ENCODE measurements around the gene WDR45. TPM values are rescaled to one million over a fixed set of nuclear protein-coding genes. Genes with fewer than 3 reads are reported as not detected.

Gene WDR45
- total and polyA plus RNA-seq, 2 of the 13 experiments (the other 11 are each of a cell fraction or from before 2014, with no cell fraction given): 16.4 to 65.5 TPM

DNA sequence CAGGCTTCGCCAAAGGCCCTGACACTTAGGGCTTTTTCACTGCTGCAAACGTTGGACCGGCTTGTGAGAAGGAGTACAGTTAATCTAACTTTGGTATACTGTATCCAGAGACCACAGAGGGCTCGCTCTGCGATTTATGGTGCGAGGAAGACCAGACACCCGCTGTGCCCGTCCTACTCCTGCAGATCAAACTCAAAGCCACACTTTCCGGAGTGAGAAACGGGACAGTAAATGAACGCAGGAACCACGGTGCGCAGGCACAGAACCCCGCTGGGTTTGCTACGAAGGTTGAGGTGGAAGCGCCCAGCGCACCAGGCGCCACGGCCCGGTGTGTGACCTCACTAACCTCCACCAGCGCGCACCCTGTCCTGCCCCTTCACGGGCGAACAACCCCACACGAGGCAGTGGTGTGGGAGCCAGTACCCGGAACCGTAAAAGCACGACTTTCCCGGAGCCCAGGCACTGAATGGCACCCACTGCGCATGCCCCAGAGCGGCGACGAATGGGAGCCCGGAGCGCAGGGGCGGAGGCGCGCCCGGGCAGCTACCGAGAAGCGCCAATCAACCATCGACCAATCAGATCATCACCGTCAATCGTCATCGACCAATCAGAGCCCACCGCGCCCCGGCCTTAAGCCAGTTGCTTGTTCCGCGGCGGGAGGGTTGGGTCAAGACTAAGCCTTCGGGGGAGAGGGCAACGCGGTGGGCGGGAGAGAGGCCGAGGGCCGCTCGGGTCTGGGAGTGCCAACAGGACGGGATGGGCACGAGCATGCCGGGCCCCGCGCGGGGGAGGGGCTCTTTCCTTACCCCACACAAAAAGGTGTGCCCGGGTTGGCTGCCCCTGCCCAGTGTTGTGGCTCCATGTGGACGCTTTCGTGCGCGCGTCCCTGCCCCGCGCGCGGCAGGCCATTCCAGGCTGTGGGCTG is 21.3 kb upstream of the WDR45 start (continued):
- TF ChIP-seq, protein P1, sequence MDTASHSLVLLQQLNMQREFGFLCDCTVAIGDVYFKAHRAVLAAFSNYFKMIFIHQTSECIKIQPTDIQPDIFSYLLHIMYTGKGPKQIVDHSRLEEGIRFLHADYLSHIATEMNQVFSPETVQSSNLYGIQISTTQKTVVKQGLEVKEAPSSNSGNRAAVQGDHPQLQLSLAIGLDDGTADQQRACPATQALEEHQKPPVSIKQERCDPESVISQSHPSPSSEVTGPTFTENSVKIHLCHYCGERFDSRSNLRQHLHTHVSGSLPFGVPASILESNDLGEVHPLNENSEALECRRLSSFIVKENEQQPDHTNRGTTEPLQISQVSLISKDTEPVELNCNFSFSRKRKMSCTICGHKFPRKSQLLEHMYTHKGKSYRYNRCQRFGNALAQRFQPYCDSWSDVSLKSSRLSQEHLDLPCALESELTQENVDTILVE (CRISPR knock-in tag; IDR thresholded peaks at IDR 0.05): peak; percentile 58; the same call in 1 of the 2 replicates
- TF ChIP-seq POLR2A (IDR thresholded peaks at IDR 0.05; ENCODE audit: insufficient read depth in 1 of 2, low read depth in 2 of 2, low read length in 2 of 2) (peak; percentile 59 to 86), ZFP1 (CRISPR knock-in tag; IDR thresholded peaks at IDR 0.05) (no peak), ZBTB42 (CRISPR knock-in tag; IDR thresholded peaks at IDR 0.05) (no peak), ZNF841 (CRISPR knock-in tag; IDR thresholded peaks at IDR 0.05; ENCODE audit: borderline replicate concordance) (no peak), ZFP90 (CRISPR knock-in tag; IDR thresholded peaks at IDR 0.05; ENCODE audit: borderline replicate concordance) (peak; percentile 25; the same call in 1 of the 2 replicates), GATAD2A (CRISPR knock-in tag; IDR thresholded peaks at IDR 0.05) (no peak), ESRRA (CRISPR knock-in tag; IDR thresholded peaks at IDR 0.05; ENCODE audit: low read depth) (no peak), ZNF713 (CRISPR knock-in tag; IDR thresholded peaks at IDR 0.05) (no peak), ZNF251 (CRISPR knock-in tag; IDR thresholded peaks at IDR 0.05) (no peak), SALL2 (CRISPR knock-in tag; IDR thresholded peaks at IDR 0.05) (no peak), GABPA (IDR thresholded peaks at IDR 0.05; ENCODE audit: low read depth, low read length) (no peak), GABPA (CRISPR knock-in tag; IDR thresholded peaks at IDR 0.05; ENCODE audit: low read depth) (peak; percentile 26; the same call in 1 of the 2 replicates), ZNF343 (CRISPR knock-in tag; IDR thresholded peaks at IDR 0.05) (no peak), ZNF331 (CRISPR knock-in tag; IDR thresholded peaks at IDR 0.05) (peak; percentile 3; the same call in 1 of the 2 replicates)
- TF ChIP-seq, protein P2, sequence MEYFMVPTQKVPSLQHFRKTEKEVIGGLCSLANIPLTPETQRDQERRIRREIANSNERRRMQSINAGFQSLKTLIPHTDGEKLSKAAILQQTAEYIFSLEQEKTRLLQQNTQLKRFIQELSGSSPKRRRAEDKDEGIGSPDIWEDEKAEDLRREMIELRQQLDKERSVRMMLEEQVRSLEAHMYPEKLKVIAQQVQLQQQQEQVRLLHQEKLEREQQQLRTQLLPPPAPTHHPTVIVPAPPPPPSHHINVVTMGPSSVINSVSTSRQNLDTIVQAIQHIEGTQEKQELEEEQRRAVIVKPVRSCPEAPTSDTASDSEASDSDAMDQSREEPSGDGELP (IDR thresholded peaks at IDR 0.05; ENCODE audit: borderline replicate concordance, low read depth): no peak
- TF ChIP-seq, protein P3, sequence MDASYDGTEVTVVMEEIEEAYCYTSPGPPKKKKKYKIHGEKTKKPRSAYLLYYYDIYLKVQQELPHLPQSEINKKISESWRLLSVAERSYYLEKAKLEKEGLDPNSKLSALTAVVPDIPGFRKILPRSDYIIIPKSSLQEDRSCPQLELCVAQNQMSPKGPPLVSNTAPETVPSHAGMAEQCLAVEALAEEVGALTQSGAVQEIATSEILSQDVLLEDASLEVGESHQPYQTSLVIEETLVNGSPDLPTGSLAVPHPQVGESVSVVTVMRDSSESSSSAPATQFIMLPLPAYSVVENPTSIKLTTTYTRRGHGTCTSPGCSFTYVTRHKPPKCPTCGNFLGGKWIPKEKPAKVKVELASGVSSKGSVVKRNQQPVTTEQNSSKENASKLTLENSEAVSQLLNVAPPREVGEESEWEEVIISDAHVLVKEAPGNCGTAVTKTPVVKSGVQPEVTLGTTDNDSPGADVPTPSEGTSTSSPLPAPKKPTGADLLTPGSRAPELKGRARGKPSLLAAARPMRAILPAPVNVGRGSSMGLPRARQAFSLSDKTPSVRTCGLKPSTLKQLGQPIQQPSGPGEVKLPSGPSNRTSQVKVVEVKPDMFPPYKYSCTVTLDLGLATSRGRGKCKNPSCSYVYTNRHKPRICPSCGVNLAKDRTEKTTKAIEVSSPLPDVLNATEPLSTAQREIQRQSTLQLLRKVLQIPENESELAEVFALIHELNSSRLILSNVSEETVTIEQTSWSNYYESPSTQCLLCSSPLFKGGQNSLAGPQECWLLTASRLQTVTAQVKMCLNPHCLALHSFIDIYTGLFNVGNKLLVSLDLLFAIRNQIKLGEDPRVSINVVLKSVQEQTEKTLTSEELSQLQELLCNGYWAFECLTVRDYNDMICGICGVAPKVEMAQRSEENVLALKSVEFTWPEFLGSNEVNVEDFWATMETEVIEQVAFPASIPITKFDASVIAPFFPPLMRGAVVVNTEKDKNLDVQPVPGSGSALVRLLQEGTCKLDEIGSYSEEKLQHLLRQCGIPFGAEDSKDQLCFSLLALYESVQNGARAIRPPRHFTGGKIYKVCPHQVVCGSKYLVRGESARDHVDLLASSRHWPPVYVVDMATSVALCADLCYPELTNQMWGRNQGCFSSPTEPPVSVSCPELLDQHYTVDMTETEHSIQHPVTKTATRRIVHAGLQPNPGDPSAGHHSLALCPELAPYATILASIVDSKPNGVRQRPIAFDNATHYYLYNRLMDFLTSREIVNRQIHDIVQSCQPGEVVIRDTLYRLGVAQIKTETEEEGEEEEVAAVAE (CRISPR knock-in tag; IDR thresholded peaks at IDR 0.05; ENCODE audit: borderline replicate concordance): peak; percentile 40; the same call in 1 of the 2 replicates
- TF ChIP-seq, protein P4, sequence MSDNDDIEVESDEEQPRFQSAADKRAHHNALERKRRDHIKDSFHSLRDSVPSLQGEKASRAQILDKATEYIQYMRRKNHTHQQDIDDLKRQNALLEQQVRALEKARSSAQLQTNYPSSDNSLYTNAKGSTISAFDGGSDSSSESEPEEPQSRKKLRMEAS (IDR thresholded peaks at IDR 0.05): peak; percentile 50; the same call in 1 of the 2 replicates
- TF ChIP-seq, protein P5, sequence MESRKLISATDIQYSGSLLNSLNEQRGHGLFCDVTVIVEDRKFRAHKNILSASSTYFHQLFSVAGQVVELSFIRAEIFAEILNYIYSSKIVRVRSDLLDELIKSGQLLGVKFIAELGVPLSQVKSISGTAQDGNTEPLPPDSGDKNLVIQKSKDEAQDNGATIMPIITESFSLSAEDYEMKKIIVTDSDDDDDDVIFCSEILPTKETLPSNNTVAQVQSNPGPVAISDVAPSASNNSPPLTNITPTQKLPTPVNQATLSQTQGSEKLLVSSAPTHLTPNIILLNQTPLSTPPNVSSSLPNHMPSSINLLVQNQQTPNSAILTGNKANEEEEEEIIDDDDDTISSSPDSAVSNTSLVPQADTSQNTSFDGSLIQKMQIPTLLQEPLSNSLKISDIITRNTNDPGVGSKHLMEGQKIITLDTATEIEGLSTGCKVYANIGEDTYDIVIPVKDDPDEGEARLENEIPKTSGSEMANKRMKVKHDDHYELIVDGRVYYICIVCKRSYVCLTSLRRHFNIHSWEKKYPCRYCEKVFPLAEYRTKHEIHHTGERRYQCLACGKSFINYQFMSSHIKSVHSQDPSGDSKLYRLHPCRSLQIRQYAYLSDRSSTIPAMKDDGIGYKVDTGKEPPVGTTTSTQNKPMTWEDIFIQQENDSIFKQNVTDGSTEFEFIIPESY (CRISPR knock-in tag; IDR thresholded peaks at IDR 0.05): no peak
- TF ChIP-seq, protein P6, sequence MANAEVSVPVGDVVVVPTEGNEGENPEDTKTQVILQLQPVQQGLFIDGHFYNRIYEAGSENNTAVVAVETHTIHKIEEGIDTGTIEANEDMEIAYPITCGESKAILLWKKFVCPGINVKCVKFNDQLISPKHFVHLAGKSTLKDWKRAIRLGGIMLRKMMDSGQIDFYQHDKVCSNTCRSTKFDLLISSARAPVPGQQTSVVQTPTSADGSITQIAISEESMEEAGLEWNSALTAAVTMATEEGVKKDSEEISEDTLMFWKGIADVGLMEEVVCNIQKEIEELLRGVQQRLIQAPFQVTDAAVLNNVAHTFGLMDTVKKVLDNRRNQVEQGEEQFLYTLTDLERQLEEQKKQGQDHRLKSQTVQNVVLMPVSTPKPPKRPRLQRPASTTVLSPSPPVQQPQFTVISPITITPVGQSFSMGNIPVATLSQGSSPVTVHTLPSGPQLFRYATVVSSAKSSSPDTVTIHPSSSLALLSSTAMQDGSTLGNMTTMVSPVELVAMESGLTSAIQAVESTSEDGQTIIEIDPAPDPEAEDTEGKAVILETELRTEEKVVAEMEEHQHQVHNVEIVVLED (CRISPR knock-in tag; IDR thresholded peaks at IDR 0.05; ENCODE audit: borderline replicate concordance): peak; percentile 23; the same call in 1 of the 2 replicates
